H1 (cell line): ENCODE results near the gene TM2D1. TPM values are rescaled to one million over a fixed set of nuclear protein-coding genes. Genes with fewer than 3 reads are reported as not detected.

Experiments used
- CHD7 ChIP-seq: fragments of 300-600 bp; sonication (generic); IDR thresholded peaks from 2 replicates; pipeline ENCODE4 v1.7.1; 2012; ENCODE audit warnings: low read length, moderate library complexity, mild to moderate bottlenecking, inconsistent platforms; ENCODE audit not compliant: insufficient replicate concordance
- CREB1 ChIP-seq: IDR thresholded peaks from 2 replicates; pipeline ENCODE4 v1.6.1; 2012; ENCODE audit warnings: inconsistent platforms
- MAFK ChIP-seq: IDR thresholded peaks from 2 replicates; pipeline ENCODE4 v1.6.1; 2012; ENCODE audit warnings: low read depth, mild to moderate bottlenecking, improper control_type of control experiment, low read length
- MAX ChIP-seq: IDR thresholded peaks from 2 replicates; pipeline ENCODE4 v1.6.1; 2012; ENCODE audit warnings: inconsistent platforms
- NANOG ChIP-seq: IDR thresholded peaks from 2 replicates; pipeline ENCODE4 v1.6.1; 2011; ENCODE audit warnings: low read length, low read depth, mild to moderate bottlenecking, inconsistent platforms; ENCODE audit not compliant: insufficient read depth, poor library complexity, severe bottlenecking
- POLR2A ChIP-seq, 2 experiments: IDR thresholded peaks; 1 replicate in 1 of 2; 2 replicates in 1 of 2; pipeline ENCODE4 v1.6.1; 2011; ENCODE audit warnings: low read depth in 2 of 2, low read length in 2 of 2, mild to moderate bottlenecking in 2 of 2; ENCODE audit errors: control extremely low read depth in 1 of 2
- RXRA ChIP-seq: IDR thresholded peaks from 2 replicates; pipeline ENCODE4 v1.6.1; 2011; ENCODE audit warnings: low read depth, mild to moderate bottlenecking, low read length, moderate library complexity; ENCODE audit not compliant: insufficient read depth
- SP1 ChIP-seq: IDR thresholded peaks from 2 replicates; pipeline ENCODE4 v1.6.1; 2011; ENCODE audit warnings: low read depth, low read length
- SP2 ChIP-seq: IDR thresholded peaks from 2 replicates; pipeline ENCODE4 v1.6.1; 2012; ENCODE audit warnings: mild to moderate bottlenecking, low read length, inconsistent platforms
- TBP ChIP-seq: IDR thresholded peaks from 2 replicates; pipeline ENCODE4 v1.6.1; 2011; ENCODE audit warnings: low read depth, low read length, improper control_type of control experiment
- polyA plus RNA-seq, 7 experiments: library from polyadenylated mRNA; depleted of rRNA in 3 of 7; stranded (reverse) in 5 of 7; unstranded in 2 of 7; fragments of >200 nt in 5 of 7; fragments of 200-250 nt in 2 of 7; gene quantifications; 1 replicate in 5 of 7; 2 replicates in 1 of 7; 4 replicates in 1 of 7; pipeline versions ENCODE4 v1.2.1 to v1.2.3, GENCODE V29; 2011 to 2013; ENCODE audit warnings: missing spikeins in 2 of 7, mixed read lengths in 2 of 7
- total RNA-seq: library from RNA; stranded (reverse); fragmentation: NEBNext Ultra II Directional; extraction: Animal tissue kit (Norgen Biotek cat#: 25700); gene quantifications from 2 replicates; pipeline ENCODE4 v1.2.1, GENCODE V29; 2021

The TM2D1 gene
- total and polyA plus RNA-seq, 2 of the 8 experiments (the other 6 are each of a cell fraction or from before 2014, with no cell fraction given), result 17.7 to 20.5 TPM

GRCh38 chr1:61742620-61743430 is 17.9 kb upstream of the TM2D1 start (continued):
- TF ChIP-seq CHD7 (no peak), TBP (no peak), SP2 (no peak), CREB1 (no peak), SP1 (no peak), NANOG (no peak), RXRA (no peak), MAX (no peak; the same call in 1 of the 2 replicates), POLR2A (IDR thresholded peaks at IDR 0.05; ENCODE audit: control extremely low read depth in 1 of 2, low read depth in 2 of 2, low read length in 2 of 2) (no peak), MAFK (no peak)
